ENCODE results near the gene DPF1. TPM values are rescaled to one million over a fixed set of nuclear protein-coding genes. Genes with fewer than 3 reads are reported as not detected.

DPF1 gene
- total RNA-seq, 2 experiments from 2014 or later, result 0.47 TPM; not detected in 1

- CTCF ChIA-PET, result interaction anchor here (1.3 kb wide), 1 partner anchor 9 kb away, joined by 5 read pairs; no protein-coding TSS in a partner anchor
- DNase-seq, result no peak
- Mint-ChIP-seq H3K36me3 (peaks cover 5% of the 10 kb centered on the region), H3K27me3 (peaks cover 46% of the 10 kb centered on the region), H3K27ac (no peak overlapping the region), H3K4me1 (peaks cover 17% of the 10 kb centered on the region), H3K4me3 (no peak overlapping the region), H3K9me3 (ENCODE audit: low read depth) (no peaks in the 10 kb centered on the region)
- no peak for ATAC-seq
Measured at GRCh38 chr19:38209671-38210457, 14.2 kb downstream of the DPF1 start.

GRCh38 chr19:38209152-38209551 is 14.9 kb downstream of the DPF1 start:
- Mint-ChIP-seq H3K27ac (no peak overlapping the region), H3K9me3 (ENCODE audit: low read depth) (no peaks in the 10 kb centered on the region), H3K4me1 (peaks cover 12% of the 10 kb centered on the region), H3K4me3 (no peak overlapping the region), H3K27me3 (peaks cover 42% of the 10 kb centered on the region), H3K36me3 (peaks cover 3% of the 10 kb centered on the region)
- ATAC-seq, result no peak
- DNase-seq, result no peak
- CTCF ChIA-PET, result interaction anchor here (0.6 to 1.3 kb wide), 2 partner anchors 9 to 1047 kb away, joined by 3 to 5 read pairs; no protein-coding TSS in a partner anchor

- ATAC-seq (no peak), DNase-seq (no peak)
- CTCF ChIA-PET, result interaction anchor here (0.6 to 1.3 kb wide), 2 partner anchors 8 to 1047 kb away, joined by 3 to 5 read pairs; no protein-coding TSS in a partner anchor
- Mint-ChIP-seq H3K36me3 (no peaks in the 10 kb centered on the region), H3K4me1 (peaks cover 6% of the 10 kb centered on the region), H3K27me3 (peaks cover 37% of the 10 kb centered on the region), H3K4me3 (no peak overlapping the region), H3K9me3 (ENCODE audit: low read depth) (no peaks in the 10 kb centered on the region), H3K27ac (no peak overlapping the region)
Measured at GRCh38 chr19:38208571-38208970, 15.5 kb downstream of the DPF1 start.

GRCh38 chr19:38207543-38207942 is 16.5 kb downstream of the DPF1 start:
- Mint-ChIP-seq H3K36me3 (no peaks in the 10 kb centered on the region), H3K4me3 (no peak overlapping the region), H3K4me1 (peaks cover 2% of the 10 kb centered on the region), H3K9me3 (ENCODE audit: low read depth) (no peaks in the 10 kb centered on the region), H3K27me3 (peaks cover 29% of the 10 kb centered on the region), H3K27ac (no peak overlapping the region)
- CTCF ChIA-PET, result no interaction called here
- DNase-seq, result no peak
- ATAC-seq, result no peak

- Mint-ChIP-seq H3K27ac (no peak overlapping the region), H3K27me3 (peaks cover 29% of the 10 kb centered on the region), H3K36me3 (no peaks in the 10 kb centered on the region), H3K4me1 (peaks cover 2% of the 10 kb centered on the region), H3K4me3 (no peak overlapping the region), H3K9me3 (ENCODE audit: low read depth) (no peaks in the 10 kb centered on the region)
- DNase-seq, result no peak
- CTCF ChIA-PET, result no interaction called here
- no peak for ATAC-seq
Measured at GRCh38 chr19:38206928-38207327, 17.1 kb downstream of the DPF1 start.

- no peaks in the 10 kb centered on the region for H3K9me3 Mint-ChIP-seq (ENCODE audit: low read depth)
- H3K36me3 Mint-ChIP-seq, result no peaks in the 10 kb centered on the region
- H3K27ac Mint-ChIP-seq, result no peak overlapping the region
- CTCF ChIA-PET, result no interaction called here
- peaks cover 29% of the 10 kb centered on the region for H3K27me3 Mint-ChIP-seq
- ATAC-seq (no peak), DNase-seq (no peak)
- H3K4me1 Mint-ChIP-seq, result peaks cover 2% of the 10 kb centered on the region
- H3K4me3 Mint-ChIP-seq, result no peak overlapping the region
Measured at GRCh38 chr19:38206006-38206745, 17.8 kb downstream of the DPF1 start.

GRCh38 chr19:38204728-38205127 is 19.3 kb downstream of the DPF1 start:
- Mint-ChIP-seq H3K9me3 (ENCODE audit: low read depth) (no peaks in the 10 kb centered on the region), H3K36me3 (no peaks in the 10 kb centered on the region), H3K4me1 (no peaks in the 10 kb centered on the region), H3K27ac (no peak overlapping the region), H3K27me3 (peaks cover 16% of the 10 kb centered on the region), H3K4me3 (no peak overlapping the region)
- CTCF ChIA-PET, result no interaction called here
- no peak for ATAC-seq
- no peak for DNase-seq

- Mint-ChIP-seq H3K4me3 (no peak overlapping the region), H3K27me3 (peaks cover 9% of the 10 kb centered on the region), H3K9me3 (ENCODE audit: low read depth) (no peaks in the 10 kb centered on the region), H3K27ac (no peak overlapping the region), H3K4me1 (no peaks in the 10 kb centered on the region), H3K36me3 (no peaks in the 10 kb centered on the region)
- ATAC-seq, result no peak
- CTCF ChIA-PET, result no interaction called here
- no peak for DNase-seq
Measured at GRCh38 chr19:38204096-38204495, 19.9 kb downstream of the DPF1 start.

GRCh38 chr19:38203197-38203596 is 20.8 kb downstream of the DPF1 start:
- CTCF ChIA-PET, result no interaction called here
- DNase-seq (no peak), ATAC-seq (no peak)
- H3K27ac Mint-ChIP-seq, result no peak overlapping the region
- H3K4me1 Mint-ChIP-seq, result no peaks in the 10 kb centered on the region
- H3K36me3 Mint-ChIP-seq, result no peaks in the 10 kb centered on the region
- H3K9me3 Mint-ChIP-seq (ENCODE audit: low read depth), result no peaks in the 10 kb centered on the region
- H3K4me3 Mint-ChIP-seq, result no peak overlapping the region
- H3K27me3 Mint-ChIP-seq, result peaks cover under 1% of the 10 kb centered on the region

GRCh38 chr19:38202504-38202903 is 21.5 kb downstream of the DPF1 start:
- Mint-ChIP-seq H3K36me3 (no peaks in the 10 kb centered on the region), H3K4me3 (no peak overlapping the region), H3K4me1 (no peaks in the 10 kb centered on the region), H3K9me3 (ENCODE audit: low read depth) (no peaks in the 10 kb centered on the region), H3K27ac (no peak overlapping the region), H3K27me3 (no peaks in the 10 kb centered on the region)
- no peak for ATAC-seq
- DNase-seq, result no peak
- CTCF ChIA-PET, result no interaction called here

- H3K9me3 Mint-ChIP-seq (ENCODE audit: low read depth), result no peaks in the 10 kb centered on the region
- H3K36me3 Mint-ChIP-seq, result no peaks in the 10 kb centered on the region
- ATAC-seq, result no peak
- H3K27ac Mint-ChIP-seq, result no peak overlapping the region
- H3K27me3 Mint-ChIP-seq, result no peaks in the 10 kb centered on the region
- no peak overlapping the region for H3K4me3 Mint-ChIP-seq
- CTCF ChIA-PET, result no interaction called here
- H3K4me1 Mint-ChIP-seq, result no peaks in the 10 kb centered on the region
- no peak for DNase-seq
Measured at GRCh38 chr19:38201731-38202130, 22.3 kb downstream of the DPF1 start.

- DNase-seq (no peak), ATAC-seq (no peak)
- H3K9me3 Mint-ChIP-seq (ENCODE audit: low read depth), result no peaks in the 10 kb centered on the region
- CTCF ChIA-PET, result no interaction called here
- no peak overlapping the region for H3K27ac Mint-ChIP-seq
- no peak overlapping the region for H3K4me3 Mint-ChIP-seq
- no peaks in the 10 kb centered on the region for H3K4me1 Mint-ChIP-seq
- H3K27me3 Mint-ChIP-seq, result no peaks in the 10 kb centered on the region
- H3K36me3 Mint-ChIP-seq, result peaks cover 4% of the 10 kb centered on the region
Measured at GRCh38 chr19:38199340-38199739, 24.7 kb downstream of the DPF1 start.

- Mint-ChIP-seq H3K4me3 (no peak overlapping the region), H3K9me3 (ENCODE audit: low read depth) (no peaks in the 10 kb centered on the region), H3K27me3 (no peaks in the 10 kb centered on the region), H3K4me1 (no peaks in the 10 kb centered on the region), H3K36me3 (peaks cover 4% of the 10 kb centered on the region), H3K27ac (no peak overlapping the region)
- DNase-seq (no peak), ATAC-seq (no peak)
- CTCF ChIA-PET, result no interaction called here
Measured at GRCh38 chr19:38197937-38198704, 25.9 kb downstream of the DPF1 start.
